Measurements from ENCODE around the gene KDM3B.

Gene KDM3B

GRCh38 chr5:138450971-138451370, 98.5 kb downstream of the KDM3B start:
- no peak for DNase-seq (ENCODE audit: low read depth)

DNA sequence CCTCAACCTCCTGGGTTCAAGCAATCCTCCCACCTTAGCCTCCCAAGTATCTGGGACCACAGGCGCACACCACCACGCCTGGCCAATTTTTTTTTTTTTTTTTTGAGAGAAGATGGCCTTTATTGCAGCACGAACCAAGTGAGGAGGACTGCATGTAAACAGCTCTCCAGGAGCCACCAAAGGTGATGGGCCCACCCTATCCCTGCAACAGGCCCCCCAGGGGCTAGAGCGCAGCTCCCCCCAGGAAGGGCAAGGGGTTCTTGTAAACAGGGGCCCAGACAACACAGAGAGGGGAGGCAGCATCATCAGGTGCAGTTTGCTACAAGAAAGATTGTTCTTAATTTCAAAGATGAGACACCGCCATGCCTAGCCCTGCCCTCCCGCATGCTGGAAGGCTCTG, 100.2 kb downstream of the KDM3B start:
- no peak for DNase-seq (ENCODE audit: low read depth)

GRCh38 chr5:138453590-138453989, 101.1 kb downstream of the KDM3B start:
- no peak for DNase-seq (ENCODE audit: low read depth)

GRCh38 chr5:138454121-138454520, 101.6 kb downstream of the KDM3B start:
- DNase-seq (ENCODE audit: low read depth), result no peak

GRCh38 chr5:138455232-138455930, 102.9 kb downstream of the KDM3B start:
- no peak for DNase-seq (ENCODE audit: low read depth)

DNA sequence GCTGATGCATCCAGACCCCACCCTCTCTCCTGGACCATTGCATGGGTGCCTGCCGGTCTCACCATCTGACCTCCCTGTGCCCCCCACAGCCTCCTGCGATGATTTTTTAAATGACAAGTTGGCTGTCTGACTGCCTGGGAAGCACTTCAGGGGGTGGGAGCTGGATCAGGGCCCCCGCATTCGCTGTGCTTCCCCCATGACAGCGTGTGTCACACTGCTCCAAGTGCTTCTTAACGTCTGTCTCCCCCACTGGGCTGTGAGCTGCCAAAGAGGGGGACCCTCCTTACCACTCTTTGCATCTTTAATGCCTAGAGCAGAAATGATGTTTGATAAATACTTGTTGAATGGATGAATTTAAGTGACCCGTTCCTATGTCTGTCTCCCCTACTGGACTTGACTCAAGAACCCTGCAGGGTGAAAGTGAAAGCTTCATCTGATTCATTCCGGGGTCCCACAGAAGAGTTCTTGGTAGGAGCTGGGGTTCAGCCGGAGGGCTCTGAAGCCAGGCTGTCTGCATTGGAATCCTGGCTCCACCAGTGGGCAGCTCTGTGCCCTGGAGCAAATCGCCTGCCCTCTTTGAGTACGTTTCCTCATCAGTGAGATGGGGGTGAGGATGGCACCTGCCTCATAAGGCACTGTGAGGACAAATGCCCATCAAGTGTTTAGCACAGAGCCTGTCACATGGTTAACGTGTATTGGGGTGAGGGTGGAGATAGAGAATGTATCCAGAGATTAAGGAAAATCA, 105.2 kb downstream of the KDM3B start:
- DNase-seq (ENCODE audit: low read depth), result no peak

DNA sequence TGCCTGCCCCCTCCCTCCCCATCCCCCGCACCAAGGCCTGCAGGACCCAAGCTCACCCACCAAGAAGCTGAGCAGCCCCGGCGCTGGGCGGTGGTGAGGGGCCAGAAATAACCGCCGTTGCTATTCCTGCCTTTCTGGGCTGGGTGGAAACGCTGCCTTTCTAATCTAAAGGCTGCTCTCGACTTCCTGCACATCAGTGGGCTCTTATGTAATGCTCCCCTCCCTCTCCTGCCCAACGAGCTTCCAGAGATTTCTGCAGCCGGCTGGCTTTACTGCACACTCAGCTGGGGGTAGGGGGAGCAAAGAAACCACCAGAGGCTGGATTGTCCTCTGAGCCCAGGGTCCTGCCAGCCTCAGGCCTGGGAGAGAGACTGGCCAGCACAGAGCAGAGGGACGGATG, 105.9 kb downstream of the KDM3B start:
- DNase-seq (ENCODE audit: low read depth), result no peak

GRCh38 chr5:138458856-138459255, 106.4 kb downstream of the KDM3B start:
- DNase-seq (ENCODE audit: low read depth), result no peak

DNA sequence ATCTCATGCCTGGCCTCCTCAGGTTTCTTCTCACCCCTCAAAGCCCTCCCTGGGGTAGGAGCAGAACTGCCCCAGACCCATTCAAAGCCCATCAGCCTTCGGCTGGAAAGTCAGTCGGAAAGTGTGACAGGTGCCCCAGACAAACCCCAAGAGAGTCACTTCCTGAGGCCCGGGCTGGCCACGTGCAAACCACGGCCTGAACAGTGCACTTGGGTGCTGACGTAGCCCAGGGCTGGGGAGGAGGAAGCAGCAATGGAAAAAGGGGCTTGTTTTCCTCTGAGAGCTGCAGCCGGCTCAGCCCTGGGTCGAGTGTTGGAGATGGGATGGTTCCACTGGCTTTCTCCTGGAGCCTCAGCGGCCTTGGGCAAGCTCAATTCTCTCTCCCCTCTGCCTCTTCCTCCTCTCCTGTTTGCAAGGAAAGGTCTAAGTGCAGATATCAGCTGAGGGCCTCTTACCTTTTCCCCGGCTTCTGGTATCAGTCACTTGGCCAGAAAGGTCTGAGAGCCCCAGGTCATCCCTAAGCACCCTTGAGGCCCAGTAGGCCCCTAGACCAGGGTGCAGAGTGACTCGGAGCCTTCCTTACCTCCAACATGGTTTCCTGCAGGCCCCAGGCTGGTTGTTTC, 106.9 kb downstream of the KDM3B start:
- DNase-seq (ENCODE audit: low read depth), result peak; percentile 73

GRCh38 chr5:138460032-138460693, 107.7 kb downstream of the KDM3B start:
- no peak for DNase-seq (ENCODE audit: low read depth)

DNA sequence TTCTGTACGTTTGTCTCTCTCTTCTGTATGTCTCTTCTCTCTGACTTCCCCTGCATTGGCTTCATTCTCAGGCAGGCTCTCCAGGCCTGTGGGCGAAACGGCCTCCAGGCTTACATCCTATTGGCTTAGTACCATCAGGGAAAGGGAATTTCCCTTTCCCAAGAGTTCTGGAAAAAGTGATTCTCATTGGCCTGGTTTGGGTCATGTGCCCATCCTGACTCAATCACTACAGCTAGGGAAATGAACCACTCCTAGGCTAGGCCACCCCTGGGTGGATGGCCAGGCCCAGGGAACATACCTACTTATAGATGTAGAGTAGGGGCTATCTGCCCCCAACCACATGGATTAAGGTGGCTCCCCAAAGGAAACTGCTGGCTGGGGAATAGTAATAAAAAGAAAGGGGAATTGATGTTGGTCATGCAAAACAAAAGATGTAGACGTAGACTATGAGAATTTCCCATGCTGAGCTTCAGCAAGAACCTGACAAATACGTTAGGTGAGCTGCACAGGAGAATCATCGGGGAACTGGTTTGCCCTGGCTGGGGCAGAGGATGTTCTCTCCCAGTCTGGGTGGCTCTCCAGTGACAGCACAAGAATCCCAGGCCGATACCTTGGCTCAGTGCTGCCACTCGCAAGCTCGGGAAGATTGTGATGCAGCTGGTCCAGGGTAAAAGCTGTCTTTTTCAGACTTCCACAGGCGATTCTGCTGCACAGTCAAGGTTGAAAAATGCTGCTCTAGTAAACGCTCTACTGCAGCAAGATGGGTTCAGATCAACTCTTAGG, 109.0 kb downstream of the KDM3B start:
- no peak for DNase-seq (ENCODE audit: low read depth)

DNA sequence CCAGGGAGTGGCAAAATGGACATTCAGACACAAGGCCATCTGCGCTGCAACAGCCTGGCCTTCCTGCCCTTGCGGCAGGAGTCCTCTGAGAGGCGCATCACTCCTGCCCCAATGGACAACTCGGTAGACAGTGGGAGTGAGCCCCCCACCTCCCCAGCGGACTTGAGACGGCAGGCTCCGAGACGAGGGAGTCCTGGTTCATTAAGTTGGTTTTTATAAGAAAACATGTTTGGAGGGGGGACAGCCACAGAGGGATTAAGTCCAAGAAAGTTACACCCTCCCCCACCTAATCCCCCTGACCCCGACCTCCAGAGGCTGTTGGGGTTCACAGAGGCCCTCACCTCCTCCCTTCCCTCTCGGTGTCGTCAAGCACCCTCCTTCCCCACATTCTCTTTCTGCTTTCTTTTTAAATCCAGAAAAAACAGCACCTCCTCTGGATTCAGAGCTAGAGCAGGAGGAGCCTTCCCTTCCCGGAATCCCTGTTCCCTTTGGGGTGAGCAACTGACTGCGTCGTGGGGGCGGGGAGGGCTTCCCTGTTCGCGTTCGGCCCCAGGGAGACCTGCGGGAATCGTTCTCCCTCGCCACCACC, 111.0 kb downstream of the KDM3B start:
- no peak for DNase-seq (ENCODE audit: low read depth)

- peak; percentile 86 for DNase-seq (ENCODE audit: low read depth)
Measured at GRCh38 chr5:138464008-138464387, 111.5 kb downstream of the KDM3B start.

DNA sequence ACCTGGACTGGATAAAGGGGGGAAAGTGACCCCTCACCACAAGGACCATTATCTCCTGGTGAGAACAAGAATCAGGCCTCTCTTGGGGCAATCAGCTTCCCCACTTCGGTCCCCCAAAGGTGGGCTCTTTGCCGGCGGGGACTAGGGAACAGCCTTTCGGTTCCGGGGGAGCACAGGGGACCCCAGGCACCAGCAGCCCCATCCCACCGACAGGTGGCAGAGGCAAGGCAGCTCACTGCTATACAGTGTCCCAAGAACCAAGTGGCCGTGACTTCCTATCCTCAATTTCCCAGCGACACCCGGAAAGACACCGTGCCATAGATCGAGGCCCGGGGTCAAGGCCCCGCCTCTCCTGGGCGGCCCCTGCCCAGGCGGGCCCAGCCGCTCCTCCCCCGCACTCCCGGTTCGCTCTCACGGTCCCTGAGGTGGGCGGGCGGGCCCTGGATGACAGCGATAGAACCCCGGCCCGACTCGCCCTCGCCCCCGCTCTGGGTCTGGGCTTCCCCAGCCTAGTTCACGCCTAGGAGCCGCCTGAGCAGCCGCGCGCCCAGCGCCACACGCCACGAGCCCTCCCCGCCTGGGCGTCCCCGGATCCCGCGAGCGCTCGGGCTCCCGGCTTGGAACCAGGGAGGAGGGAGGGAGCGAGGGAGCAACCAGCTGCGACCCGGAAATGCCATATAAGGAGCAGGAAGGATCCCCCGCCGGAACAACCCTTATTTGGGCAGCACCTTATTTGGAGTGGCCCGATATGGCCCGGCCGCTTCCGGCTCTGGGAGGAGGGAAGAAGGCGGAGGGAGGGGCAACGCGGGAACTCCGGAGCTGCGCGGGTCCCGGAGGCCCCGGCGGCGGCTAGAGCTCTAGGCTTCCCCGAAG, 112.1 kb downstream of the KDM3B start:
- peak; percentile 91 for DNase-seq (ENCODE audit: low read depth)

GRCh38 chr5:138465261-138466124, 113.0 kb downstream of the KDM3B start, which contains the start of gene EGR1:
TSS of gene EGR1 (plus strand) at chr5:138465479. CDS start at chr5:138465762, 283 bp downstream.
- DNase-seq (ENCODE audit: low read depth), result peak; percentile 89

DNA sequence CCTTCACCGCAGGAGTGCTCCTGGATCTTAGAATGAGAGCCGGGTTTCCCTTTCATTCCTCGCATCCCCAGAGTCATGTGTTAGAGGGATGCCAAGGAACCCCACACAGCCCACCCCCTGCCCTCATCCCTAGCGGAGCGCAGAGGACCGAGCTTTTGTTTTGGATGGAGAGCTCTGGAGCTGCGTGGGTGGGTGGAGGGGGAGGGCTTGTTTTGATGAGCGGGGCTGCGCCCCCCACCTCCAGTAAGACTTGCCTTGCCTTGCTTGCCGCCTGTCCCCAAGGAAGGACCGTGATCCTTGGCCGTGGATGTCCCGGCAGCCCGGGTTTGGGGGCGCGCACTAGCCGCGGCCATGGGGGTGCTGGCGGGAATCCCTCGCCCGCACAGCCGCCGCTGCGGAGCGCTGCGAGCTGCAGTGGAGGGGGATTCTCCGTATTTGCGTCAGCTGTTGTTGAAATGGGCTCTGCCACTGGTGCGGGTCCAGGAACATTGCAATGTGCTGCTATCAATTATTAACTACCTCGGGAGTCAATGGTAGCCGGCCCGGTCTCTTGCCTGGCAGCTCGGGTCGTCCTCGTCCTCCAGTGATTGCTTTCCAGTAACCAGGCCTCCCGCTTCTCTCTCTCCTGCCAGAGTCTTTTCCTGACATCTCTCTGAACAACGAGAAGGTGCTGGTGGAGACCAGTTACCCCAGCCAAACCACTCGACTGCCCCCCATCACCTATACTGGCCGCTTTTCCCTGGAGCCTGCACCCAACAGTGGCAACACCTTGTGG, 113.8 kb downstream of the KDM3B start:
- no peak for DNase-seq (ENCODE audit: low read depth)

DNA sequence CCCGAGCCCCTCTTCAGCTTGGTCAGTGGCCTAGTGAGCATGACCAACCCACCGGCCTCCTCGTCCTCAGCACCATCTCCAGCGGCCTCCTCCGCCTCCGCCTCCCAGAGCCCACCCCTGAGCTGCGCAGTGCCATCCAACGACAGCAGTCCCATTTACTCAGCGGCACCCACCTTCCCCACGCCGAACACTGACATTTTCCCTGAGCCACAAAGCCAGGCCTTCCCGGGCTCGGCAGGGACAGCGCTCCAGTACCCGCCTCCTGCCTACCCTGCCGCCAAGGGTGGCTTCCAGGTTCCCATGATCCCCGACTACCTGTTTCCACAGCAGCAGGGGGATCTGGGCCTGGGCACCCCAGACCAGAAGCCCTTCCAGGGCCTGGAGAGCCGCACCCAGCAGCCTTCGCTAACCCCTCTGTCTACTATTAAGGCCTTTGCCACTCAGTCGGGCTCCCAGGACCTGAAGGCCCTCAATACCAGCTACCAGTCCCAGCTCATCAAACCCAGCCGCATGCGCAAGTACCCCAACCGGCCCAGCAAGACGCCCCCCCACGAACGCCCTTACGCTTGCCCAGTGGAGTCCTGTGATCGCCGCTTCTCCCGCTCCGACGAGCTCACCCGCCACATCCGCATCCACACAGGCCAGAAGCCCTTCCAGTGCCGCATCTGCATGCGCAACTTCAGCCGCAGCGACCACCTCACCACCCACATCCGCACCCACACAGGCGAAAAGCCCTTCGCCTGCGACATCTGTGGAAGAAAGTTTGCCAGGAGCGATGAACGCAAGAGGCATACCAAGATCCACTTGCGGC, 114.6 kb downstream of the KDM3B start:
- DNase-seq (ENCODE audit: low read depth), result no peak

- DNase-seq (ENCODE audit: low read depth), result no peak
Measured at GRCh38 chr5:138467711-138468132, 115.2 kb downstream of the KDM3B start.
